ENCODE results near the gene QTRT2. TPM values are rescaled to one million over a fixed set of nuclear protein-coding genes. Genes with fewer than 3 reads are reported as not detected.

Gene QTRT2
- total RNA-seq, 1 donor: 23.7 TPM

GRCh38 chr3:114052216-114052615 is 4.3 kb upstream of the QTRT2 start:
- DNase-seq (ENCODE audit: low read depth): peak; percentile 30
- H3K4me3 ChIP-seq (ENCODE audit: low read depth, low read length): no peak overlapping the region
- no peak for TF ChIP-seq CTCF (IDR thresholded peaks at IDR 0.05; ENCODE audit: insufficient read depth, low read length)

GRCh38 chr3:114057011-114057347 is 442 bp downstream of the QTRT2 start:
- no peak for TF ChIP-seq CTCF (IDR thresholded peaks at IDR 0.05; ENCODE audit: insufficient read depth, low read length)
- peak overlapping the region; percentile 100 for H3K4me3 ChIP-seq (ENCODE audit: low read depth, low read length)

GRCh38 chr3:114058646-114059045 is 2.1 kb downstream of the QTRT2 start:
- no peak for DNase-seq (ENCODE audit: low read depth)
- H3K4me3 ChIP-seq (ENCODE audit: low read depth, low read length): no peak overlapping the region
- TF ChIP-seq CTCF (IDR thresholded peaks at IDR 0.05; ENCODE audit: insufficient read depth, low read length): no peak

More at GRCh38 chr3:114057011-114057347, 442 bp downstream of the QTRT2 start:
- DNase-seq (ENCODE audit: low read depth): no peak

GRCh38 chr3:114060906-114061655 is 4.5 kb downstream of the QTRT2 start:
- DNase-seq (ENCODE audit: low read depth): no peak
- no peak for TF ChIP-seq CTCF (IDR thresholded peaks at IDR 0.05; ENCODE audit: insufficient read depth, low read length)
- H3K4me3 ChIP-seq (ENCODE audit: low read depth, low read length): no peak overlapping the region

GRCh38 chr3:114067804-114068203 is 11.3 kb downstream of the QTRT2 start:
- no peak for TF ChIP-seq CTCF (IDR thresholded peaks at IDR 0.05; ENCODE audit: insufficient read depth, low read length)
- no peak overlapping the region for H3K4me3 ChIP-seq (ENCODE audit: low read depth, low read length)
- no peak for DNase-seq (ENCODE audit: low read depth)

GRCh38 chr3:114068336-114068735 is 11.8 kb downstream of the QTRT2 start:
- DNase-seq (ENCODE audit: low read depth): no peak
- TF ChIP-seq CTCF (IDR thresholded peaks at IDR 0.05; ENCODE audit: insufficient read depth, low read length): no peak

GRCh38 chr3:114071786-114072185 is 15.2 kb downstream of the QTRT2 start:
- TF ChIP-seq CTCF (IDR thresholded peaks at IDR 0.05; ENCODE audit: insufficient read depth, low read length): no peak
- no peak for DNase-seq (ENCODE audit: low read depth)
- H3K4me3 ChIP-seq (ENCODE audit: low read depth, low read length): no peak overlapping the region

More at GRCh38 chr3:114068336-114068735, 11.8 kb downstream of the QTRT2 start:
- H3K4me3 ChIP-seq (ENCODE audit: low read depth, low read length): no peak overlapping the region

All from fibroblast of the aortic adventitia (primary cell).